Tibial nerve (tissue), 3 donors: ENCODE data around the gene ESYT2.

Source experiments
- CTCF ChIP-seq, 5 experiments: fragments of 200-600 bp in 3 of 5; fragments of 450-650 bp in 2 of 5; sonication (generic) in 3 of 5; IDR thresholded peaks; one replicate each; pipeline ENCODE4 v1.5.1; 2016 to 2019; ENCODE audit warnings: antibody characterized with exemption in 5 of 5, mild to moderate bottlenecking in 3 of 5, moderate library complexity in 2 of 5
- POLR2A ChIP-seq, 2 donors: fragments of 450-650 bp; IDR thresholded peaks; one replicate each; pipeline ENCODE4 v1.6.1; 2017; ENCODE audit warnings: antibody characterized with exemption in 2 of 2, mild to moderate bottlenecking in 2 of 2, moderate library complexity in 2 of 2

DNA sequence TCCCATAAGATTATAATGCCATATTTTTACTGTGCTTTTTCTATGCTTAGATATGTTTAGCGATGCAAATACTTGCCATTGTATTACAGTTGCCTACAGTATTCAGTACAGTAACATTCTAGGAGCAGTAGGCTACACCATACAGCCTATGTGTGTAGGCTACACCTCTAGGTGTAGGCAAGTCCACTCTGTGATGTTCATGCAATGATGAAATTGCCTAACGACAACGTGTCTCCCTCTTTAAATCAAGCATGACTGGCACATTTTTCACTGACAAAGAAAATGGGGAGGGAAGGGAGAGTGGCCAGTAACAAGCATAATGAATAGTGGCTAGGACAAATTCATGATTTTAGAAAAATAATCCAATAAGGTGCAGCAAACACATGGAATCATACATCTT, 126.4 kb downstream of the ESYT2 start:
- TF ChIP-seq POLR2A (IDR thresholded peaks at IDR 0.05) = no peak
- no peak for TF ChIP-seq CTCF (IDR thresholded peaks at IDR 0.05)
